UCSD-AML1 (cell line): ENCODE data around the gene MRFAP1L1.
A peak's percentile ranks its signal among the peaks of the same experiment; 100 is the strongest.
"Not testable (repeated sequence)": the region's sequence is repeated elsewhere in the genome, so short reads cannot be mapped to it uniquely, and the experiment has no call there.

ENCODE experiments used
- DNase-seq: peaks from one replicate; lab custom pipeline; 2025; ENCODE audit not compliant: unreplicated experiment; lab: John Stamatoyannopoulos, UW

Gene MRFAP1L1

DNA sequence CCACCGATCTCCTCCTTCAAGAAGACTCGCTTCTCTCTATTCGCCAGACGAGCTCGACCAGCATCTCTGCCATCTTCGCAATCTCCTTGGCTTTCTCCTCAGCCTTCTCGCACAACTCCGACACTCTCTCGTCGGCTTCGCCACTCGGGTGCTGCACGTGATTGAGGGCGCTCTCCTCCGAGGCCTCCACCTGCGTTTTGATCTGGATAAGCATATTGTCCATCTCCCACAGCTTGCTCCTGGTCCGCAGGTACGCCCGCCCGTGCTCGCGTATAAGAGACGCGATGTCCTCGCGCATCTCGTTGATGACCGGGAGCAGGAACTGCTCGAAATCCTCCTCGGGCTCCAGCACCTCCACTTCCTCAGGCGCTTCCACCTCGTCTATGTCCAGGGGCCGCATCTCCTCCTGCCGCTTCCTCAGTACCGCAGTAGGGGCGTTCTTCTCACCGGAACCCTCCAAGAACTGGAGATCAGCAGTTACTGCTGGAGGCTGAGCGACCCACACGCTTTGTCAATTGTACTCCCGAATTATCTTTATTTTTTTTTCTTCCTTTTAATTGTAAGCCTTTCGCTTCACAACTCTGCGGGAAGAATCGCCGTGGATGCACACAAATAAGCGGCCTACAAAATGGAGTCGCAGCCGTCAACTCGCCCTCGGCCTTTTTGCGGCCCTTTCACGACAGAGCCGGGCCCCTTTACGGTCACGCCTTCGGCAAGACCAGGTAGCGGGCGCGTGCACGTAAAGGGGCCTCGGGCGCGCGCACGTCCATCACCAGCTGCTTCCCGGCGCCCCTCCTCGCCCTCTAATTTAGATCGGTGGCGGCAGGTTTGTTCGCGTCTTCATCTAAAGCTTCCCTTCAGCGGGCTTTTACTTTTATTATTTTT, at the start of gene MRFAP1L1:
Gene MRFAP1L1 (minus strand): TSS at position 636 of the 885 bp plus-strand sequence. CDS start 236 bp downstream, at position 400.
- peak; percentile 93 for DNase-seq

DNA sequence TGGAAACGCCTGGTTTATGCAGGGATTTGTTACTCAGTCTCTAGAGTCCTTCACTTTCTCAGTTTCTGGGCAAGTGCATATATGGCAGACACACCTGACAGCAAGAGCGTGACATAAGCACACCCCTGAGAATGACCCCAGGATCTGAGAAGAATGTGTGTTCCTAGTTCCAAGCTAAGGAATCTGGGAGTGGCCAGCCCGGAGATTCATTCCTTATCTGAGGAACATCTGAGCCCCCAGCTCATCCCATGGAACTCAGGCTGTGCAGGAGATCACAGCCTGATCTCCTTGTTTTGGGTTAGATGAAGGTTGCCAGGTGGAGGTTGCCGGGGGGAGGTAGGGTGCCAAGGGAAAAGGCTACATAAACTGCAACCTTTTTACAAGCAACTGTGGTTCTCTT, 49.1 kb upstream of the MRFAP1L1 start:
- DNase-seq, result no peak

DNA sequence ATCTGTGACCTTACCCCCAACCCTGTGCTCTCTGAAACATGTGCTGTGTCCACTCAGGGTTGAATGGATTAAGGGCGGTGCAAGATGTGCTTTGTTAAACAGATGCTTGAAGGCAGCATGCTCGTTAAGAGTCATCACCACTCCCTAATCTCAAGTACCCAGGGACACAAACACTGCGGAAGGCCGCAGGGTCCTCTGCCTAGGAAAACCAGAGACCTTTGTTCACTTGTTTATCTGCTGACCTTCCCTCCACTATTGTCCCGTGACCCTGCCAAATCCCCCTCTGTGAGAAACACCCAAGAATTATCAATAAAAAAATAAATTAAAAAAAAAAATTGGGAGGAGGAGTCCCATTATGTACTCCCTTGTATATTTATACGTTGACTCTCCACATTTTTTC, 46.7 kb upstream of the MRFAP1L1 start:
- not testable (repeated sequence) for DNase-seq

DNA sequence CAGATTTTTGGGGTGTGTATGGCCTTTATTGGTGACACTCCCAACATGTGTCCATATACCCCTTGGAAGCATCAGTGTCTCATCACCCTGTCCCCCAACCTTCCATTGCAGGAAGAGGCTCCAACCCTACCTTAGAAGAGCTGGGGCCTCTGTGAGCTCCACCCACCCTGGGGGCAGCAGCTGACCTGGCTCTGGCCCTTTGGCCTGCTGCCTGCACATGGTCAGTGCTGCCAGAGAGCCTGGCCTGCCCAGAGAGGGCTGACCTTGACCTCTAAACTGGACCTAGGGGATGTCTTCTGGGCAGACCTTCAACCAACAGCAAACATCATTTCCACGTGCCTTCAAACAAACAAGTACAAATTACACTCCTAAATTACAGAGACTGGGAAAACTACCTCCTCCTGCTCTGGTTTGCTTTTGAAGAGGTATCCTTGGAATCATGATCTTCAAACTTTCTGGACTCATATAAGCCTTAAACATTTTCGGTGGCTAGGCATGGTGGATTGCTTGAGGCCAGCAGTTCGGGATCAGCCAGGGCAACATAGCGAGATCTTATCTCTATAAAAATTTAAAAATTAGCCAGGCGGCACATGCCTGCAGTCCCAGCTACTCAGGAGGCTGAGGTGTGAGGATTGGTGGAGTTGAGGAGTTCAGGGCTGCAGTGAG, 45.6 kb upstream of the MRFAP1L1 start:
- no peak for DNase-seq

DNA sequence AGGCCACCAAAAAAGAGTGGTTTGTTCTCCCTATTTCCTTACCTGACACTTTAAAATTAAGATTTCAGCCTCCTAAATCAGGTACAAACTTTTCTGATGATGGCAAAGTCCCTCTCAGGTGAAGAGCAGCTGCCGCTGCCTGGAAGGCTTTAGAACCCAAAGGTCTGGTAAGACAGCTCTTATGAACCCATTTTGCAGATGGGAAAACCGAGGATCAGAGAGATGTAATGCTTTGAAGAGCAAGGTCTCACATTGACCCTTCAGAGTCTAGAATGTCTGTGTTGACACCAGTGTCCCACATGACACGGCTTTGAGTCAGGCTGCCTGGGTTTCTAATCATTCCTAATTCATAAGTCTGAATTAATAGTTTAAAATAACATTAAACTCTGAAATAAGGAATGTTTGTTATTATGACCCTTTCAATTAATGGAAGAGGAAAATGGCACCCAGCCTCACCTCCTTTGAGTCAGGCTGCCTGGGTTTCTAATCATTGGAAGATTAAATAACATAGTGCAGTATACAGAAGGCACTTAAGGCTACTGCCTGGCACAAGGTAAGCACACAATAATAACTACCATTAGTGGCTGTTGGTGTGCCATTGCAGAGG, 44.9 kb upstream of the MRFAP1L1 start:
- DNase-seq, result no peak

DNA sequence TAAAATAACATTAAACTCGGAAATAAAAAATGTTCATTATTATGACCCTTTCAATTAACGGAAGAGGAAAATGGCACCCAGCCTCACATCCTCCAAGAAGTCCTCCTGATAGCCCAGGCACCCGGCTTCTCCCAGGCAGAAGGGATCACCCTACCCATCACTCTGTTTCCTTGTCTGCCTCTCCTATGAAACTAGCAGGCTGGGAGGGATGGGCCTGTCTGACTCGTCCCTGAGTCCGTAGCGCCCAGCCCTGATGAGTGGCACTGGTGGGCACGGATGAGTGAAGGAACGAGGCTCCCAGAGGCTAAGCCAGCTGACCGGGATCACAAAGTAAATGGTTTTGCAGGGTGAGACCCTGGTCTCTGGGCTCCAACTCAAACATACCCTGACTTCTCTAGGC, 44.2 kb upstream of the MRFAP1L1 start:
- DNase-seq, result no peak

DNA sequence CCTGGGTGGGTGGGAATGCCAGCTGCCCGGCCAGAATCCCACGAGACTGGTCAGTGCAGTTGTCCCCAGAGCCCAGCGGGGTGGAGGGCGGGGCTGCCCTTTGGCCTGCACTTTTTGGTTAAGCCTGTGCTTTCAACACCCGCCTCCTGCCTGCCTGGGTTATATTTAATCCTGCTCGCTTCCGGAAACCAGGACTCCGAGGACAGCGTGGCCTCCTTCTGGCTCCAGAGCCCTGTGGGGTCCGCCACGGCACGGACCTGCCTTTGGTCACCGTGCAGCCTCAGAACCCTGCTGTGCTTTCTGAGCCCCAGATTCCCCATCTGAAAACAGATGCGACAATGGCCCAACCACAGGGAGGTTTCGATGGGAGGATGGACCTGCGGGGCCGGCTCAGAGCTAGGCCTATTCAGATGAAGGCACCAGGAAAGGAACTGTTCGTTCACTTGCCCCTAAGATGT, 43.5 kb upstream of the MRFAP1L1 start:
- peak; percentile 46 for DNase-seq

DNA sequence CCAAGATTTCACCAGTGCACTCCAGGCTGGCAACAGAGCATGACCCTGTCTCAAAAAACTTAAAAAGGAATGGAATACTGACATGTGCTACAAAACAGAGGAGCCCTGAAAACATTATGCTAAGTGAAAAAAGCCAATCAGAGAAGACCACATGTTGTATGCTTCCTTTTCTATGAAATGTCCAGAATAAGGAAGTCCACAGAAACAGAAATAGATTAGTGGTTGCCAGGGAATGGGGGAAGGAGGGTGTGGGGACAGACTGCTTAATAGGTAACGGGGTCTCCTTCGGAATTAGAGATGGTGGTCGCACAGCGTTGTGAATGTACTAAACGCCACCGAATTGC, 42.8 kb upstream of the MRFAP1L1 start:
- no peak for DNase-seq

DNA sequence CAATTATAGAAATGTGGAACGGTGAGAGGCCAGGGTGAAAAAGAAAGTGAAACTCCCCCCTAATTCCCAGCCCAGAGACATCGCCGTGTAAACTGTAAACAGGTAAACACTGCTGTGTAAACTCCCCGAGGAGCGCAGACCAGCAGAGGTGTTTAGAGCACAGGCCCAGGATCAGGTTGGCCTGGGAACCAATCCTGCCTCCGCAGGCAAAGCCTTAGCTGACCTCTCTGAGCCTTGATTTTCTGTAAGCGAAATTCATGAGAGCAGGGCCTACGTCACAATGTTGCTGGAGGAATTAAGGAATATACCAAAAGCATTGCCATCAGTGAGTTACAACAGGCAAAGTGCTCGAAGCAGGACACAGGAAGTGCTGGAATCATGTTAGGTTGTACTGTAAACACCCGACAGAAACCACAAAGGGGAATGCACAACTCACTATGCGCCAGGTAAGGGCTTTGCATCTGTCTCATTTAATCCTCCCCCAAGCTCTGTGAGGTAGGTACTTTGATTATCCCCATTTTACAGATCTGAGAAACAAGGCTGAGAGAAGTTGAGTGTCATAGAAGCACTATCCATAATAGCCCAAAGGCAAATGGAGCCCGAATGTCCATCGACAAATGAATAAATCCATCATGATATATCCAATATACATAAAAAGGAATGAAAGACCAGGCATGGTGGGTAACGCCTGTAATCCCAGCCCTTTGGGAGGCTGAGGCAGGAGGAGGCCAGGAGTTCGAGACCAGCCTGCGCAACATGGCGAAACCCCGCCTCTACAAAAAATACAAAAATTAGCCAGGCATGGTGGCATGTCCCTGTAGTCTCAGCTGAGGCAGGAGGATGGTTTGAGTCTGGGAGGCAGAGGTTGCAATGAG, 42.2 kb upstream of the MRFAP1L1 start:
- DNase-seq, result no peak

DNA sequence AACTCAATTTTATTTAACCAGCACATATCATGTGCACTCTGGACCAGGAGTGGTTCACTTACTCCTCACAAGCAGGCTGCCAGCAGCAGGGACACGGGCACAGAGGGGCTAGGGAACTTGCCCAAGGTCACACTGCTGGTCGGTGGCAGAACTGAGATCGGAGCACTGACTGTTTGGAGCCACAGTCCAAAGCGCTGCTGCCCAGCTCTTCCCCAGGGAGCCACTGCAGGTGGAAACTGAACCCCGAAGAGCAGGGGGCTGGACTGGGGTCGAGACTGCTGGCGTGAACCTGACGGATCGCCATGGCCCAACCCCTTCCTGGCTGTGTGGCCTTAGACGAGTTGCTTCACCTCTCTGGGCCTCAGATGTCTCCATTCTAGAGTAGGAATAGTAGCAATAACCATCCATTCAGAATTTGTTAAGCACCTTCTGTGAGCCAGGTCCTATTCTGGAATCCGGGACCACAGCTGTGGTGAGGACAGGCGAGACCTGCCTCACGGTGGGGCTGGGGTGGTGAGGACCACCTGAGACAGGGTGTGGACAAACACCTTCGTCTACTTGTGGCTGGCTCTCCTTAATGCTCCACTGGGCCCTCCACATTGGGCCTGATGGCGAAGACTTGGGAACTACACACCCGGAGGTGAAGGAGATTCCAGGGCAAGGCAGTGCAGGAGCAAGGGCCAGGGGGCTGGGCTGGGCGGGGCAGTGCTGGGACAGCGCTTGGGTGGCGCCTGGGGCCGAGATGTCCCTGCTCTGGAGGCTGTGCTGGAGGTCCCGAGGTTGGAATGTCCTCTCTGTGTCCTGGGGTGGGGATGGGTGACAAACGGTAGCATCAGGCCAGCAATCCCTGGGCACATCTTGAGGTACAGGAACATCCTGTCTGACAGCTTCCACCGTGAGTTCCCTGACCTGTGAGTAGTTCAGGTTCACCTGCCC, 40.9 kb upstream of the MRFAP1L1 start:
- no peak for DNase-seq

DNA sequence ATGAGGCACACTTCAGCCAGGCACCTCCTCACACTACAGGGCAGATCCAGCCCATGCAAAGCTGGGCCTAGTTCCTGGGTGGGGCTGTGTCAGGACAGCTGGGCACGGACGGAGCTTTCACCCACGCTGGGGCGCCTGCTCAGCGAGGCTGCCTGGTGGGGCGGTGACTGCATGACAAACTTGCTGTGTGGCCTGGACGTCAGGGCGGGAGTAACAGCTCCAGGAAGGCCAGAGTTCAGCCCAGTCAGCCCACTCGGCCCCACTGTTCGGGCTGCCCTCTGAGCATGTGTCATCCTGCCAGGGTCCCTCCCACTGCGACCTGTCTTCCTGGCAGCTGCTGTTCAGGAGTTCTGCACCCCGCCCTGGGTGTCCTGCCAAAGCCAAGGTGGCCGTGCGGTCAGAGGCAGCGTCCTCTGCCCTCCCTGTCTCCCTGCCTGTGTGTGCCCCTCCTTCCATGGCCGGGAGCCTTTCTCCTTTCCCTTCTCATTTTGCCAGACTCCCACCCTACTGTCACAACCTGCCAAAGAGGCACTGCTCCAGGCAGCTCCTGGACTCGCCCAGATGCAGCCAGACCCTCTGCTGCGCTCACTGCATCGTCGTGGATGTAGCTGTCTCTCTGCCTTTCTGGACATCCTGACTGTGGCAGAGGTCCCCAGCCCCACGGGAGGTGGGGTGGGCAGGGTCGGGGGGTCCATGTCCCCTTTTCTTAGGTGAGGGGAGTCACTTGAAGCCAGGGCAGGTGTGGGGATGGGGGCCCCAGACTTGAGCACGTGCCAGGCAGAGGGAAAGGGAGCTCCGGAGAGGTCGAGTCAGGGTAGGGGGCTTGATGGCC, 39.9 kb upstream of the MRFAP1L1 start:
- DNase-seq, result peak; percentile 50

DNA sequence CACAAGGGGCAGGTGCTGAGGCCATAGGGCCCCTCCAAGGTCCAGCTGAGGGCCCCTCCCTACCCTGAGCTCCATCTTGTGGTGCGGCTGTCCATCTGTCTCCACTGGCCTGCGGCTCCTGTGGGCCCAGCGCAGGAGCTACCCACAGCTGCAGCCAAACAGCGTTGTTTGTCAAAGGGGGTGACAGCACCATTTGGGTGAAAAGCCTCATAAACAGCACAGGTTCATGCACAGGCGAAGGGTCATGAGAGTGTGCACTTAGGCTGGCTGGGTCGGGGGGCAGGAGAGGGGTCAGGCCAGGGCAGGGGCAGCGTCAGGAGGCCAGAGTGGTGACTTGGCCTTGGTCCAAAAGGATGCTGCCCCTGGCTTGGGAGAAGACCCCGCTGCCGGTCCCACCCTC, 38.6 kb upstream of the MRFAP1L1 start:
- DNase-seq, result no peak

DNA sequence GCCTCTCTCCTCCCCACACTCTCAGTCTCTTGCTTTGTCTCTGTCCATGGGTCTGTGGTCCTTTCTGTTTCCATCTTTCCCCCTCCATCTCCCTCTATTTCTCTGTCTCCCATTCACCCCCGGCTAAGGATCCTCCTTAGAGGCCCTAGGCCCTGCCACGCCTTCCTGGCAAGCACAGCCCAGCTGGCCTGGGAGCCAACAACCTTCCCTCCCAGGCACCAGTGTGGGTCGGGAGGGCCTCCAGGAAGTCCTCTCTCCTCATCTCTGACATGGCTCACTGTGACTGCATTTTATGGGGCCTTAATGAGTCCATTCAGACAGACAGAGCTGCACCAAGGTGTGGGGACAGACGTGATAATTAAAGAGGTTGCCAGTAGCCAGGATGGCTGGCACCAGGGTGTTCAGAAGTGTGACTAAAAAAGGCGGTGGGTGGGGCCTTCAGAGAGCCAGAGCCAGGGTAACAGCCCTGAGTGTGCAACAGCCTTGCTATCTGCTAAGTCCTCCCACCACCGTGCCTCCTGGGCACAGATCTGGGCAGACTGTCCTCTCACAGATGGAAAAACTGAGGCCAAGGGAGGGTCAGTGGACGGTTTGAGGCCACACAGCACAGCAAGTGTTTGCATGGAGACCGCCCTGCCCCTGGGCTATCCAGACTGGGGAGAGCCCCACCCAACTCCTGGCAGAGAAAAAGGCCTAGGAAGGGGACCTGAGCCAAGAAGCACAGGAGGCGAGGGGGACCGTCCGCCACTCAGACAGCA, 37.8 kb upstream of the MRFAP1L1 start:
- DNase-seq, result no peak

DNA sequence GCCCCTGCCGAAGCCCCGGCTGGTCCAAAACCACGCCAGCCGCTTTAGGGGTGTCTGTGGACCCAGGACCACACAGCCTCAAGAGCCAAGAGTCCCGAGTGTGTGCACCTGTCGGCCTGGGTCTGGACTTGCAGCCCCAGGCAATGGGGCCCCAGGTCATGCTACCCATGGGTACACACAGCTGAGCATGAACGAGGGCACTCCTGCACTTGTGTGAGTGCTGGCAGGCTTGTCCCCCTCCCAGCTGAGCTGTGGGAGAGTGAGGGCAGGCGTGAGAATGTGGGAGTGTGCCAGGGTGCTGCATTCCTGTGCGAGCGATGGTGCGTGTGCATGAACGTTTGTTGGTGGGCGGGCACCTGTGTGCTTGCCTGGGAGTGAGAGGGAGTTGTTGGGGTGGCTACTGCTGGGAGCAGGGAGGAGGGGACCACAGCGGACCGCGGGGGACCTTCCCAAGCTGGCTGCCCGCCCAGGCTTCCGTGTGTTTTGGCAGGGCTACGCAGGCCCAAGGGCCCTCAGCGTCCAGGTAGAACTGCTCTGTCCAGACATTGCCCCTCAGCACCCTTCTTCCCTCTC, 37.1 kb upstream of the MRFAP1L1 start:
- no peak for DNase-seq

DNA sequence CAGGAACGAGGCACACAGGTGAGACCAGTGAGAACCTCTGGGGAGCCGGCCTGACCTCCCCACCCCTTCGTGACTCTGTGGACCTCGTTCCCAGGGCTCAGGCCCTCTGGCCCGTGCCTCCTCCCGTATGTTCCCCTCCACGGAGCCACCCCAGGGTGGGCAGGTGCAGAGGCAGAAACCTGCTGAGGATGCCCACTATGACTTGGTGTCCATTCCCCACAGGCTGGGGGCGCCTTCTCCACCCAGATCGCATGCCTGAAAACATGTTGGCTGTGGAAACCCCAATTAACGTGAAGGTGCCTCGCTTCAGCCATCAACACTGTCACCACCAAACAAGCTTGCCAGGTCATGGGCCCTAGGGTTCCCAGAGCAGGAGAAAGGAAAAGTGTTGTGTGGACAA, 33.3 kb upstream of the MRFAP1L1 start:
- no peak for DNase-seq

DNA sequence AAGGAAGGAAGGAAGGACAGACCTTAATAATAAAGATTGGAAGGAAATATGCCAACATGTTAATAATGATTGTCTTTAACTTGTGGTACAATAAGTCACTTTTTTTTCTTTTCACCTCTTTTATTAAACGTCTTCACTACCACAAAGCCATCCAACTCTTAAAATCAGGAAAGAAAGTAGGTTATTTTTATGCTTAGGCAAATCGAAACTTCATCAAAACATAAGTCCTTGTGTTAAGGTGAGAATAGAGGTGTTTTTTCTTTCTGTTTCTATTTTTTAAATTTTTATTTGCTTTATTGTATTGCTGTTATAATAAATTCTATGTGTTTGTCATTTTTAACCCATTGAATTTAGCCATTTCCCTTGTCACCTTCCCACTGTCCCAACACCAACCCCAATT, 32.8 kb upstream of the MRFAP1L1 start:
- no peak for DNase-seq

DNA sequence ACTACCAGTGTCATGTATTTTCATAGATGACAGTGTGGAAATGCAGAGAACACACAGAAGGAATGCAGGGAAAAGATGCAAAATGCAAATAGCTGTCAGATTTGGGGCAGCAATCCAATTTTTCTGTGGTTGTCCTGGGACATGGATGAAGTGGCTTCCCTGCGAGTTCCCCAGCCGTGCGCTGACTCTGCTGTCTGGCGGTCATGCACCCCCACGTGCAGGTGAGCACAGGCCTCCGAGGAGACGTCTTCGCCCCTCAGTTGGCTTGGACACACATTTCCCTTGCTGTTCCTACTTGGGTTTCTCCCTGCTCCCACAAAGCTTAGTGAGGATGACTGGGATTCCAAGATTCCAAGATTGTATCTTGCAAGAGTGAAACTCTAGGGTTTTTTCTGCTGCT, 30.7 kb upstream of the MRFAP1L1 start:
- no peak for DNase-seq

DNA sequence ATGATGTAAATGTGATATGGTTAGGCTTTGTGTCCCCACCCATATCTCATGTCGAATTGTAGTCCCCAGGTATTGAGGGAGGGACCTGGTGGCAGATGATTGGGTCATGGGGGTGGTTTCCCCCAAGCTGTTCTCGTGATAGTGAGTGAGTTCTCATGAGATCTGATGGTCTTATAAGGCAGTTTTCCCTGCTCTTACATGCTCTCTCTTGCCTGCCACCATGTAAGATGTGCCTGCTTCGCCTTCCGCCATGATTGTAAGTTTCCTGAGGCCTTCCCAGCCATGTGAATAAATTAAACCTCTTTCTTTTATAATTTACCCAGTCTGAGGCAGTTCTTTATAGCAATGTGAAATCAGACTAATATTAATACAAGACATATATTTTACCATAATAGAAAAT, 30.3 kb upstream of the MRFAP1L1 start:
- no peak for DNase-seq
